GM18861 (cell line): ENCODE measurements around the gene ERVFRD-1.

Source experiments
- ATAC-seq: cut with Tn5 transposase; IDR thresholded peaks from one replicate; pipeline ENCODE4 v1.9.1; 2021; ENCODE audit not compliant: unreplicated experiment

Gene ERVFRD-1

GRCh38 chr6:11055127-11055627 lies 56.3 kb downstream of the ERVFRD-1 start:
- no peak for ATAC-seq

DNA sequence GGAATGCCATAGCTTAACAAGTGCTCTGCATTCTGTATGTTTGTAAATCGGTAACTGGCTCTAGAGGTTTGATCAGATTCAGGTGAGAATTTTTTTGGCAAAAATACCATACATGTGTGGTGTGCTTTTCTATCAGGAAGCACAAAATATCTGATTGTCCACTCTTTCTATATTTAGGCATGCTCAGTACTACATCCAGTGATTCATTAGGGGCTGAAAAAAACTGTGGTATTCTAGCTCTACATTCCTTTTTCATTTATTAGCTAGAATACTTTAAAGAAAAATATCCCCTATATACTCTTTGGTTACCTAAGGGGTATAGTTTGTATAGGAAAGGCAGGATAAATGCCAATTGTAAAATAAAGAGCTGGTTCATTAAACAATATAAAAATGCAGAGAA lies 56.8 kb downstream of the ERVFRD-1 start:
- no peak for ATAC-seq

DNA sequence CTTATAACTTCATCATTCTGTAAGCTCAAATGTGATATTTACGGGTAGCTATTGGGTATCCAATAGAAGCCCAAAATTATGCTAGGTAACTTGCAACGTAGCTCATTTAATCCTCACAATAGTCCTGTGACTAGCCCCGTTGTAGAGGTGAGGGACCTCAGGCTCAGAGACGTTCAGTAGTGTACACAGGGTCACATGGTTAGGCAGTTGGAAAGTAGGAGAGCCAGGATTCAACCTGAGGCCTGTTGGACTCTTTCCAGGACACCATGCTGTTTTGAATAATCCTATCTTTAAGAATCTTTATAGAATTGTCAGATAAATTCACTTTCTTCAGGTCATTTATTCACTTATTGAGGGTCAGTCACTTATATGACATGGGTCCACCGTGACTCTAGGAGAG lies 58.2 kb downstream of the ERVFRD-1 start:
- no peak for ATAC-seq
